ENCODE data around the gene RSBN1. TPM values are rescaled to one million over a fixed set of nuclear protein-coding genes. Genes with fewer than 3 reads are reported as not detected.
"Not testable (repeated sequence)": the region's sequence is repeated elsewhere in the genome, so short reads cannot be mapped to it uniquely, and the experiment has no call there.

Gene RSBN1
- polyA plus RNA-seq, 1 donor = 12.9 TPM

- no peak for DNase-seq (ENCODE audit: low read depth)
Measured at GRCh38 chr1:113745425-113745824, 66.9 kb downstream of the RSBN1 start.

GRCh38 chr1:113744114-113744513 is 68.2 kb downstream of the RSBN1 start:
- no peak for DNase-seq (ENCODE audit: low read depth)

GRCh38 chr1:113742515-113742914 is 69.8 kb downstream of the RSBN1 start:
- DNase-seq (ENCODE audit: low read depth) = no peak

GRCh38 chr1:113734357-113735055 is 77.8 kb downstream of the RSBN1 start:
- DNase-seq (ENCODE audit: low read depth) = no peak

GRCh38 chr1:113732802-113733201 is 79.5 kb downstream of the RSBN1 start:
- no peak for DNase-seq (ENCODE audit: low read depth)

- no peak for DNase-seq (ENCODE audit: low read depth)
Measured at GRCh38 chr1:113721010-113721409, 91.3 kb downstream of the RSBN1 start.

GRCh38 chr1:113718621-113719020 is 93.7 kb downstream of the RSBN1 start:
- DNase-seq (ENCODE audit: low read depth) = not testable (repeated sequence)

GRCh38 chr1:113717506-113717905 is 94.8 kb downstream of the RSBN1 start:
- DNase-seq (ENCODE audit: low read depth) = not testable (repeated sequence)

- no peak for DNase-seq (ENCODE audit: low read depth)
Measured at GRCh38 chr1:113714606-113715269, 97.5 kb downstream of the RSBN1 start.

Other genes starting within 250 kb of the RSBN1 start
- gene PHTF1, start 53.0 kb downstream of the RSBN1 start, polyA plus RNA-seq (ENCODE audit: insufficient read length) = 13.8 TPM
- gene PTPN22, start 59.2 kb upstream of the RSBN1 start, polyA plus RNA-seq (ENCODE audit: insufficient read length) = 0.46 TPM
- 0.59 TPM for gene BCL2L15, start 75.1 kb upstream of the RSBN1 start, polyA plus RNA-seq (ENCODE audit: insufficient read length)
- 28.7 TPM for gene AP4B1, start 92.3 kb upstream of the RSBN1 start, polyA plus RNA-seq (ENCODE audit: insufficient read length)
- 5.6 TPM for gene DCLRE1B, start 92.8 kb upstream of the RSBN1 start, polyA plus RNA-seq (ENCODE audit: insufficient read length)
- 28.4 TPM for gene HIPK1, start 116.8 kb upstream of the RSBN1 start, polyA plus RNA-seq (ENCODE audit: insufficient read length)
- 149 TPM for gene OLFML3, start 167.0 kb upstream of the RSBN1 start, polyA plus RNA-seq (ENCODE audit: insufficient read length)

Measured in forelimb muscle (tissue), 1 donor.